Smooth muscle cell (in vitro differentiated cells): ENCODE results near the gene SPTAN1. TPM values are rescaled to one million over a fixed set of nuclear protein-coding genes. Genes with fewer than 3 reads are reported as not detected.

Source experiments
- DNase-seq: peaks from one replicate; lab custom pipeline; 2025; ENCODE audit not compliant: unreplicated experiment; lab: John Stamatoyannopoulos, UW
- H2AFZ ChIP-seq: fragments of 200-600 bp; sonication (generic); 2 replicates; pipeline ENCODE4 v1.6.0; 2016; ENCODE audit warnings: antibody characterized with exemption, low read depth, mild to moderate bottlenecking
- H3F3A ChIP-seq: fragments of 200-600 bp; sonication (generic); 2 replicates; pipeline ENCODE4 v1.6.0; 2017; ENCODE audit warnings: antibody characterized with exemption, low read depth
- H3K27ac ChIP-seq: fragments of 200-600 bp; sonication (generic); 2 replicates; pipeline ENCODE4 v1.5.1; 2016; ENCODE audit warnings: low read depth, mild to moderate bottlenecking
- H3K27me3 ChIP-seq: fragments of 200-600 bp; sonication (generic); 2 replicates; pipeline ENCODE4 v1.6.1; 2016; ENCODE audit warnings: low read depth, mild to moderate bottlenecking
- H3K36me3 ChIP-seq: fragments of 200-600 bp; sonication (generic); 2 replicates; pipeline ENCODE4 v1.5.1; 2016; ENCODE audit warnings: low read depth
- H3K4me1 ChIP-seq: fragments of 200-600 bp; sonication (generic); 2 replicates; pipeline ENCODE4 v1.5.1; 2016; ENCODE audit warnings: low read depth
- H3K4me2 ChIP-seq: fragments of 200-600 bp; sonication (generic); 2 replicates; pipeline ENCODE4 v1.6.0; 2016; ENCODE audit warnings: mild to moderate bottlenecking
- H3K4me3 ChIP-seq: fragments of 200-600 bp; sonication (generic); 2 replicates; pipeline ENCODE4 v1.5.1; 2016; ENCODE audit warnings: mild to moderate bottlenecking
- H3K79me2 ChIP-seq: fragments of 200-600 bp; sonication (generic); 2 replicates; pipeline ENCODE4 v1.6.0; 2016; ENCODE audit warnings: low read depth, mild to moderate bottlenecking
- H3K9ac ChIP-seq: fragments of 200-600 bp; sonication (generic); 2 replicates; pipeline ENCODE4 v1.6.0; 2016; ENCODE audit warnings: low read depth
- H3K9me3 ChIP-seq: fragments of 200-600 bp; sonication (generic); replicated peaks from 2 replicates; pipeline ENCODE4 v1.5.1; 2016; ENCODE audit warnings: low read depth
- H4K20me1 ChIP-seq: fragments of 200-600 bp; sonication (generic); 2 replicates; pipeline ENCODE4 v1.6.0; 2016; ENCODE audit warnings: low read depth
- WGBS: methylation state at CpG from one replicate; pipeline ENCODE4 v1.1.7; 2016; ENCODE audit warnings: low lambda C conversion rate; 5-methylcytosine and 5-hydroxymethylcytosine counted together
- polyA plus RNA-seq: library from polyadenylated mRNA; unstranded; fragments of >200 nt; fragmentation: Nextera tagmentation; extraction: Ambion mirVana; gene quantifications from 2 replicates; pipeline ENCODE4 v1.2.1, GENCODE V29; 2016
- total RNA-seq: library from RNA; depleted of rRNA; stranded (reverse); fragments of >200 nt; gene quantifications from 2 replicates; pipeline ENCODE4 v1.2.3, GENCODE V29; 2014
- TF ChIP-seq, protein P1 (sequence below): fragments of 200-600 bp; sonication (generic); IDR thresholded peaks from 2 replicates; pipeline ENCODE4 v1.5.1; 2017; ENCODE audit warnings: borderline replicate concordance, mild to moderate bottlenecking, antibody characterized with exemption; ENCODE audit not compliant: insufficient read depth, poor library complexity, severe bottlenecking

SPTAN1 gene
- total and polyA plus RNA-seq, 2 experiments from 2014 or later, result 84.9 to 145 TPM

GRCh38 chr9:128636556-128637530 is 84.5 kb downstream of the SPTAN1 start:
- H4K20me1 ChIP-seq, result no peaks in the 10 kb centered on the region
- H3K27ac ChIP-seq, result peak overlapping the region; percentile 40
- no peak overlapping the region for H2AFZ ChIP-seq
- H3K4me3 ChIP-seq, result no peak overlapping the region
- no peak overlapping the region for H3K4me2 ChIP-seq
- TF ChIP-seq, protein P1, sequence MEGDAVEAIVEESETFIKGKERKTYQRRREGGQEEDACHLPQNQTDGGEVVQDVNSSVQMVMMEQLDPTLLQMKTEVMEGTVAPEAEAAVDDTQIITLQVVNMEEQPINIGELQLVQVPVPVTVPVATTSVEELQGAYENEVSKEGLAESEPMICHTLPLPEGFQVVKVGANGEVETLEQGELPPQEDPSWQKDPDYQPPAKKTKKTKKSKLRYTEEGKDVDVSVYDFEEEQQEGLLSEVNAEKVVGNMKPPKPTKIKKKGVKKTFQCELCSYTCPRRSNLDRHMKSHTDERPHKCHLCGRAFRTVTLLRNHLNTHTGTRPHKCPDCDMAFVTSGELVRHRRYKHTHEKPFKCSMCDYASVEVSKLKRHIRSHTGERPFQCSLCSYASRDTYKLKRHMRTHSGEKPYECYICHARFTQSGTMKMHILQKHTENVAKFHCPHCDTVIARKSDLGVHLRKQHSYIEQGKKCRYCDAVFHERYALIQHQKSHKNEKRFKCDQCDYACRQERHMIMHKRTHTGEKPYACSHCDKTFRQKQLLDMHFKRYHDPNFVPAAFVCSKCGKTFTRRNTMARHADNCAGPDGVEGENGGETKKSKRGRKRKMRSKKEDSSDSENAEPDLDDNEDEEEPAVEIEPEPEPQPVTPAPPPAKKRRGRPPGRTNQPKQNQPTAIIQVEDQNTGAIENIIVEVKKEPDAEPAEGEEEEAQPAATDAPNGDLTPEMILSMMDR, result no peak
- no peaks in the 10 kb centered on the region for H3K4me1 ChIP-seq
- H3K27me3 ChIP-seq, result no peaks in the 10 kb centered on the region
- H3F3A ChIP-seq, result peaks cover 11% of the 10 kb centered on the region
- H3K79me2 ChIP-seq, result no peaks in the 10 kb centered on the region
- WGBS, result 97% methylated on average over 20 of the region's 20 CpGs
- H3K9ac ChIP-seq, result no peak overlapping the region
- H3K9me3 ChIP-seq, result no peaks in the 10 kb centered on the region
- H3K36me3 ChIP-seq, result no peaks in the 10 kb centered on the region
- no peak for DNase-seq

- TF ChIP-seq, protein P1, result no peak
- Histone ChIP-seq H3K4me1 (no peaks in the 10 kb centered on the region), H3K79me2 (no peaks in the 10 kb centered on the region), H3K9ac (no peak overlapping the region), H2AFZ (no peak overlapping the region), H3K27ac (no peak overlapping the region), H3F3A (peaks cover 11% of the 10 kb centered on the region), H3K9me3 (no peaks in the 10 kb centered on the region), H3K27me3 (no peaks in the 10 kb centered on the region), H4K20me1 (no peaks in the 10 kb centered on the region), H3K36me3 (no peaks in the 10 kb centered on the region), H3K4me3 (no peak overlapping the region), H3K4me2 (no peak overlapping the region)
- 93% methylated on average over 10 of the region's 10 CpGs for WGBS
- no peak for DNase-seq
Measured at GRCh38 chr9:128637656-128638055, 85.3 kb downstream of the SPTAN1 start.

DNA sequence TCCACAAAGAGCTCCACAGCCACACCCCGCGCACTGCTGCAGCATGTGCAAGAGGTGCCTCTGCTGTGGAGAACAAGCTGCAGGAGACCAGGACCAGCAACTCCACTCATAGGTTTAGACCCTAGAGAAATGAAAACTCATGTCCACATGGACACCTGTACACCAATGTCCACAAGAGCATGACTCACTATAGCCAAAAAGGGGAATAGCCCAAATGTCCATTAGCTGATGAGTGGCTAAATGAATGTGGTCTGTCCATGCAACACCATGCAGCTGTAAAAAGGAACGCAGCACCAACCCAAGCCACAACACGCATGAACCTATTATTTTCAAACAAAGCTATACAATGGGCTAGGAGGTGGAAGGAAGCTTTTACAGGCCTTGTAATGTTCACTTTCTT is 86.2 kb downstream of the SPTAN1 start:
- H3K79me2 ChIP-seq, result no peaks in the 10 kb centered on the region
- TF ChIP-seq, protein P1, result no peak
- H3K27ac ChIP-seq, result no peak overlapping the region
- no peak overlapping the region for H3K4me3 ChIP-seq
- no peak overlapping the region for H3K4me2 ChIP-seq
- H3K27me3 ChIP-seq, result no peaks in the 10 kb centered on the region
- DNase-seq, result no peak
- H3K9ac ChIP-seq, result no peak overlapping the region
- no peaks in the 10 kb centered on the region for H3K36me3 ChIP-seq
- no peaks in the 10 kb centered on the region for H3K9me3 ChIP-seq
- H2AFZ ChIP-seq, result no peak overlapping the region
- H3K4me1 ChIP-seq, result no peaks in the 10 kb centered on the region
- WGBS, result 98% methylated on average over 4 of the region's 4 CpGs
- no peaks in the 10 kb centered on the region for H4K20me1 ChIP-seq
- H3F3A ChIP-seq, result peaks cover 11% of the 10 kb centered on the region

- H3K36me3 ChIP-seq, result no peaks in the 10 kb centered on the region
- no peak overlapping the region for H3K27ac ChIP-seq
- no peak overlapping the region for H3K4me2 ChIP-seq
- H2AFZ ChIP-seq, result no peak overlapping the region
- no peak overlapping the region for H3K4me3 ChIP-seq
- no peaks in the 10 kb centered on the region for H3K27me3 ChIP-seq
- no peaks in the 10 kb centered on the region for H3K9me3 ChIP-seq
- H3K4me1 ChIP-seq, result no peaks in the 10 kb centered on the region
- H3K79me2 ChIP-seq, result no peaks in the 10 kb centered on the region
- H3F3A ChIP-seq, result no peaks in the 10 kb centered on the region
- H3K9ac ChIP-seq, result no peak overlapping the region
- TF ChIP-seq, protein P1, result no peak
- no peak for DNase-seq
- WGBS, result 95% methylated on average over 18 of the region's 18 CpGs
- no peaks in the 10 kb centered on the region for H4K20me1 ChIP-seq
Measured at GRCh38 chr9:128640603-128641002, 88.2 kb downstream of the SPTAN1 start.
